HEK293 (cell line): ENCODE measurements around the gene RNF41.
A peak's percentile ranks its signal among the peaks of the same experiment; 100 is the strongest.

Experiments used
- KLF17 ChIP-seq: fragments of 450-650 bp; formaldehyde crosslinking; IDR thresholded peaks from 2 replicates; pipeline ENCODE4 v1.5.1; 2016; ENCODE audit warnings: missing biosample characterization, missing genetic modification characterization
- REST ChIP-seq: fragments of 450-650 bp; formaldehyde crosslinking; IDR thresholded peaks from 2 replicates; pipeline ENCODE4 v1.5.1; 2016; ENCODE audit warnings: missing biosample characterization, missing genetic modification characterization
- ZBTB44 ChIP-seq: fragments of 450-650 bp; IDR thresholded peaks from 2 replicates; pipeline ENCODE4 v1.5.1; 2018; ENCODE audit warnings: missing biosample characterization, mild to moderate bottlenecking, missing genetic modification characterization
- ZBTB6 ChIP-seq: fragments of 450-650 bp; formaldehyde crosslinking; IDR thresholded peaks from 2 replicates; pipeline ENCODE4 v1.5.1; 2017; ENCODE audit warnings: missing biosample characterization, missing genetic modification characterization
- ZFP37 ChIP-seq: fragments of 450-650 bp; formaldehyde crosslinking; IDR thresholded peaks from 2 replicates; pipeline ENCODE4 v1.5.1; 2016; ENCODE audit warnings: missing biosample characterization, missing genetic modification characterization
- ZFP41 ChIP-seq: fragments of 450-650 bp; formaldehyde crosslinking; IDR thresholded peaks from 2 replicates; pipeline ENCODE4 v1.5.1; 2016; ENCODE audit warnings: missing biosample characterization, missing genetic modification characterization, borderline replicate concordance
- ZNF148 ChIP-seq: fragments of 450-650 bp; formaldehyde crosslinking; IDR thresholded peaks from 2 replicates; pipeline ENCODE4 v1.5.0; 2017; ENCODE audit warnings: missing biosample characterization, missing genetic modification characterization, borderline replicate concordance
- ZNF16 ChIP-seq: fragments of 450-650 bp; formaldehyde crosslinking; IDR thresholded peaks from 2 replicates; pipeline ENCODE4 v1.5.1; 2016; ENCODE audit warnings: low read depth, missing biosample characterization, missing genetic modification characterization
- ZNF202 ChIP-seq: fragments of 450-650 bp; formaldehyde crosslinking; IDR thresholded peaks from 2 replicates; pipeline ENCODE4 v1.5.1; 2016; ENCODE audit warnings: missing biosample characterization, missing genetic modification characterization, borderline replicate concordance
- ZNF280D ChIP-seq: fragments of 450-650 bp; formaldehyde crosslinking; IDR thresholded peaks from 2 replicates; pipeline ENCODE4 v1.5.1; 2016; ENCODE audit warnings: missing biosample characterization, missing genetic modification characterization
- ZNF324 ChIP-seq: fragments of 450-650 bp; formaldehyde crosslinking; IDR thresholded peaks from 2 replicates; pipeline ENCODE4 v1.5.1; 2016; ENCODE audit warnings: missing biosample characterization, missing genetic modification characterization
- ZNF362 ChIP-seq: fragments of 450-650 bp; formaldehyde crosslinking; IDR thresholded peaks from 2 replicates; pipeline ENCODE4 v1.5.1; 2016; ENCODE audit warnings: missing biosample characterization, missing genetic modification characterization
- ZNF391 ChIP-seq: fragments of 450-650 bp; formaldehyde crosslinking; IDR thresholded peaks from 2 replicates; pipeline ENCODE4 v1.5.1; 2016; ENCODE audit warnings: low read depth, missing biosample characterization, missing genetic modification characterization, borderline replicate concordance
- ZNF404 ChIP-seq: fragments of 450-650 bp; formaldehyde crosslinking; IDR thresholded peaks from 2 replicates; pipeline ENCODE4 v1.5.1; 2017; ENCODE audit warnings: missing biosample characterization, missing genetic modification characterization
- ZNF544 ChIP-seq: fragments of 450-650 bp; formaldehyde crosslinking; IDR thresholded peaks from 2 replicates; pipeline ENCODE4 v1.5.0; 2017; ENCODE audit warnings: missing biosample characterization, missing genetic modification characterization
- ZNF549 ChIP-seq: fragments of 450-650 bp; IDR thresholded peaks from 2 replicates; pipeline ENCODE4 v1.5.1; 2018; ENCODE audit warnings: missing biosample characterization, missing genetic modification characterization, mild to moderate bottlenecking, inconsistent platforms, moderate library complexity
- ZNF623 ChIP-seq: fragments of 450-650 bp; formaldehyde crosslinking; IDR thresholded peaks from 2 replicates; pipeline ENCODE4 v1.5.1; 2016; ENCODE audit warnings: missing biosample characterization, missing genetic modification characterization
- ZNF645 ChIP-seq: fragments of 450-650 bp; formaldehyde crosslinking; IDR thresholded peaks from 2 replicates; pipeline ENCODE4; 2016; ENCODE audit warnings: missing biosample characterization, missing genetic modification characterization
- ZNF654 ChIP-seq: fragments of 450-650 bp; formaldehyde crosslinking; IDR thresholded peaks from 2 replicates; pipeline ENCODE4 v1.5.1; 2016; ENCODE audit warnings: low read depth, missing biosample characterization, missing genetic modification characterization

RNF41 gene

GRCh38 chr12:56189918-56190694 is 31.6 kb downstream of the RNF41 start (continued):
- TF ChIP-seq REST (tag by site-specific recombination), result no peak
- TF ChIP-seq KLF17 (tag by site-specific recombination), result peak; percentile 82
- TF ChIP-seq ZNF549 (tag by site-specific recombination), result no peak
- peak; percentile 74 for TF ChIP-seq ZFP37
- peak; percentile 98; the same call in 1 of the 2 replicates for TF ChIP-seq ZNF324 (tag by site-specific recombination)
- TF ChIP-seq ZNF654 (tag by site-specific recombination), result no peak; the same call in 1 of the 2 replicates
- peak; percentile 98; the same call in 1 of the 2 replicates for TF ChIP-seq ZNF391 (tag by site-specific recombination)
- TF ChIP-seq ZFP41 (tag by site-specific recombination), result no peak
- peak; percentile 16; the same call in 1 of the 2 replicates for TF ChIP-seq ZNF623
- no peak for TF ChIP-seq ZBTB6
- TF ChIP-seq ZNF148 (tag by site-specific recombination), result no peak
- peak; percentile 96 for TF ChIP-seq ZNF362 (tag by site-specific recombination)
- TF ChIP-seq ZNF280D, result peak; percentile 62; the same call in 1 of the 2 replicates
- no peak for TF ChIP-seq ZNF544
- TF ChIP-seq ZNF404 (tag by site-specific recombination), result no peak
- peak; percentile 46 for TF ChIP-seq ZNF16 (tag by site-specific recombination)
- TF ChIP-seq ZNF645 (tag by site-specific recombination), result no peak
- TF ChIP-seq ZBTB44 (tag by site-specific recombination), result peak; percentile 65; the same call in 1 of the 2 replicates
- no peak for TF ChIP-seq ZNF202 (tag by site-specific recombination)
